Calu3 (cell line): Measurements from ENCODE around the gene FGF14. TPM values are rescaled to one million over a fixed set of nuclear protein-coding genes. Genes with fewer than 3 reads are reported as not detected.

ENCODE experiments used
- BruUV-seq: library from RNA; stranded (reverse); fragments of 400-500 nt; replicated peaks from 2 replicates; lab custom pipeline; 2021; lab: Mats Ljungman, UMichigan
- CTCF ChIA-PET: fragments of 300-600 bp; sonication (Branson Sonifier 250); formaldehyde crosslinking; loops from one replicate; lab custom pipeline; 2022; ENCODE audit warnings: antibody characterized with exemption; lab: Charles Lee
- DNase-seq: peaks from one replicate; pipeline ENCODE4 v3.0.0; 2022
- H3K27ac Mint-ChIP-seq: one replicate; pipeline ENCODE4 v1.8.0; 2022; ENCODE audit warnings: mixed read lengths; ENCODE audit not compliant: unreplicated experiment
- H3K27me3 Mint-ChIP-seq: one replicate; pipeline ENCODE4 v1.8.0; 2022; ENCODE audit warnings: mixed read lengths; ENCODE audit not compliant: unreplicated experiment
- H3K36me3 Mint-ChIP-seq: one replicate; pipeline ENCODE4 v1.8.0; 2022; ENCODE audit warnings: mild to moderate bottlenecking, moderate library complexity, mixed read lengths; ENCODE audit not compliant: insufficient read depth, unreplicated experiment
- H3K4me1 Mint-ChIP-seq: one replicate; pipeline ENCODE4 v1.8.0; 2022; ENCODE audit warnings: mild to moderate bottlenecking, low read depth, mixed read lengths; ENCODE audit not compliant: unreplicated experiment
- H3K4me3 Mint-ChIP-seq: one replicate; pipeline ENCODE4 v1.8.0; 2022; ENCODE audit warnings: mild to moderate bottlenecking, low read depth, moderate library complexity, mixed read lengths; ENCODE audit not compliant: unreplicated experiment
- H3K9me3 Mint-ChIP-seq: one replicate; pipeline ENCODE4 v1.8.0; 2022; ENCODE audit warnings: low read depth, mixed read lengths; ENCODE audit not compliant: unreplicated experiment
- CTCF ChIP-seq: fragments of 200-600 bp; IDR thresholded peaks from one replicate; pipeline ENCODE4 v1.8.0; 2022; ENCODE audit warnings: antibody characterized with exemption; ENCODE audit not compliant: unreplicated experiment
- intact Hi-C: fragments of 100-400 bp; cut with micrococcal nuclease; formaldehyde crosslinking; loops from one replicate; pipeline ENCODE4 v1.10.0; 2022; ENCODE audit not compliant: unreplicated experiment
- total RNA-seq: library from RNA; stranded (reverse); gene quantifications from 2 replicates; pipeline ENCODE4 v1.2.3, GENCODE V29; 2022

Gene FGF14
- total RNA-seq, 1 experiment from 2014 or later = 0.21 TPM

GRCh38 chr13:102328909-102329308 lies 72.9 kb downstream of the FGF14 start:
- TF ChIP-seq CTCF = no peak
- Mint-ChIP-seq H3K36me3 (no peaks in the 10 kb centered on the region), H3K4me3 (no peak overlapping the region), H3K9me3 (no peaks in the 10 kb centered on the region), H3K27me3 (peaks cover 14% of the 10 kb centered on the region), H3K27ac (no peak overlapping the region), H3K4me1 (peaks cover 8% of the 10 kb centered on the region)
- intact Hi-C loops = no loop called here
- no TSS peak for BruUV-seq
- no peak for DNase-seq
- CTCF ChIA-PET = no interaction called here

- H3K27me3 Mint-ChIP-seq = peaks cover 14% of the 10 kb centered on the region
- BruUV-seq = no TSS peak
- intact Hi-C loops = no loop called here
- DNase-seq = no peak
- peaks cover 8% of the 10 kb centered on the region for H3K4me1 Mint-ChIP-seq
- H3K9me3 Mint-ChIP-seq = no peaks in the 10 kb centered on the region
- TF ChIP-seq CTCF = no peak
- no peak overlapping the region for H3K4me3 Mint-ChIP-seq
- CTCF ChIA-PET = no interaction called here
- H3K27ac Mint-ChIP-seq = no peak overlapping the region
- no peaks in the 10 kb centered on the region for H3K36me3 Mint-ChIP-seq
Measured at GRCh38 chr13:102327119-102327617, 74.7 kb downstream of the FGF14 start.

GRCh38 chr13:102326381-102327118 lies 75.3 kb downstream of the FGF14 start:
- no peaks in the 10 kb centered on the region for H3K9me3 Mint-ChIP-seq
- no peak overlapping the region for H3K4me3 Mint-ChIP-seq
- H3K27ac Mint-ChIP-seq = no peak overlapping the region
- CTCF ChIA-PET = no interaction called here
- intact Hi-C loops = no loop called here
- no peak for TF ChIP-seq CTCF
- no peaks in the 10 kb centered on the region for H3K36me3 Mint-ChIP-seq
- H3K27me3 Mint-ChIP-seq = peaks cover 14% of the 10 kb centered on the region
- no TSS peak for BruUV-seq
- H3K4me1 Mint-ChIP-seq = peaks cover 8% of the 10 kb centered on the region
- DNase-seq = no peak

- no peaks in the 10 kb centered on the region for H3K9me3 Mint-ChIP-seq
- no TSS peak for BruUV-seq
- CTCF ChIA-PET = no interaction called here
Measured at GRCh38 chr13:102325321-102325720, 76.5 kb downstream of the FGF14 start.

More at GRCh38 chr13:102325321-102325720, 76.5 kb downstream of the FGF14 start:
- H3K27ac Mint-ChIP-seq = no peak overlapping the region
- no peaks in the 10 kb centered on the region for H3K36me3 Mint-ChIP-seq
- peaks cover 8% of the 10 kb centered on the region for H3K4me1 Mint-ChIP-seq
- no peak for DNase-seq
- intact Hi-C loops = no loop called here
- peaks cover 14% of the 10 kb centered on the region for H3K27me3 Mint-ChIP-seq
- no peak overlapping the region for H3K4me3 Mint-ChIP-seq
- no peak for TF ChIP-seq CTCF
